ENCODE measurements around the gene RAB11FIP4. TPM values are rescaled to one million over a fixed set of nuclear protein-coding genes. Genes with fewer than 3 reads are reported as not detected.

Gene RAB11FIP4
- total and polyA plus RNA-seq, 2 donors (not counting 1 experiment from before 2014, with no cell fraction given) = 17.0 to 70.5 TPM

- POLR2A ChIA-PET = no interaction called here
- Mint-ChIP-seq H3K27me3 (no peaks in the 10 kb centered on the region), H3K27ac (no peak overlapping the region), H3K9me3 (ENCODE audit: insufficient read depth) (no peaks in the 10 kb centered on the region), H3K4me1 (peaks cover 3% of the 10 kb centered on the region), H3K4me3 (no peak overlapping the region)
- peaks cover 0 to 5% of the 10 kb centered on the region in 2 donors for H3K4me1 ChIP-seq (ENCODE audit: control insufficient read depth in 2 of 2, insufficient read depth in 2 of 2, low read length in 2 of 2)
- H3K27me3 ChIP-seq (replicated peaks in 1 of 4; ENCODE audit: control extremely low read depth in 1 of 4, control insufficient read depth in 3 of 4, insufficient read depth in 4 of 4, low read length in 3 of 4) = no peaks in the 10 kb centered on the region
- no peaks in the 10 kb centered on the region for H3K36me3 ChIP-seq (replicated peaks in 1 of 2; ENCODE audit: control extremely low read depth in 1 of 2, control insufficient read depth in 1 of 2, extremely low read depth in 1 of 2, insufficient read depth in 2 of 2, low read length in 1 of 2)
- no peaks in the 10 kb centered on the region for H4K20me1 ChIP-seq (ENCODE audit: control insufficient read depth, insufficient read depth, low read length, poor library complexity, severe bottlenecking)
- no peak for DNase-seq
- H3K4me2 ChIP-seq (replicated peaks; ENCODE audit: low read depth, low read length, poor library complexity, severe bottlenecking) = no peak overlapping the region
- intact Hi-C loops (cut with micrococcal nuclease) = no loop called here
- WGBS (ENCODE audit: insufficient coverage) = 76% methylated on average over 5 of the region's 10 CpGs
- CTCF ChIA-PET = no interaction called here
- H3K9ac ChIP-seq (ENCODE audit: low read length) = no peak overlapping the region
- H3K9me3 ChIP-seq (ENCODE audit: control extremely low read depth in 1 of 3, control insufficient read depth in 2 of 3, insufficient read depth in 1 of 3, low read length in 2 of 3) = no peaks in the 10 kb centered on the region
- no peak overlapping the region for H3K27ac ChIP-seq (ENCODE audit: low read length in 2 of 2)
- no peak overlapping the region for H2AFZ ChIP-seq (ENCODE audit: insufficient read depth, low read depth, low read length, poor library complexity, severe bottlenecking)
- H3K4me3 ChIP-seq (ENCODE audit: control extremely low read depth in 1 of 5, extremely low read depth in 1 of 5, insufficient read depth in 1 of 5, low read depth in 2 of 5, low read length in 4 of 5) = no peak overlapping the region
- ATAC-seq (ENCODE audit: low read depth) = no peak
- H3K79me2 ChIP-seq (ENCODE audit: control insufficient read depth, insufficient read depth, low read length) = no peaks in the 10 kb centered on the region
- TF ChIP-seq CTCF (IDR thresholded peaks at IDR 0.05) = no peak
These were observed 66.1 kb downstream of the RAB11FIP4 start for GRCh38 chr17:31457391-31458234.

- Histone ChIP-seq H3K36me3 (replicated peaks in 1 of 2; ENCODE audit: control extremely low read depth in 1 of 2, control insufficient read depth in 1 of 2, extremely low read depth in 1 of 2, insufficient read depth in 2 of 2, low read length in 1 of 2) (no peaks in the 10 kb centered on the region), H3K4me1 (ENCODE audit: control insufficient read depth in 2 of 2, insufficient read depth in 2 of 2, low read length in 2 of 2) (peaks cover 0 to 4% of the 10 kb centered on the region in 2 donors), H3K4me3 (ENCODE audit: control extremely low read depth in 1 of 5, extremely low read depth in 1 of 5, insufficient read depth in 1 of 5, low read depth in 2 of 5, low read length in 4 of 5) (no peak overlapping the region), H3K27me3 (replicated peaks in 1 of 4; ENCODE audit: control extremely low read depth in 1 of 4, control insufficient read depth in 3 of 4, insufficient read depth in 4 of 4, low read length in 3 of 4) (no peaks in the 10 kb centered on the region), H3K9ac (ENCODE audit: low read length) (no peak overlapping the region), H3K79me2 (ENCODE audit: control insufficient read depth, insufficient read depth, low read length) (no peaks in the 10 kb centered on the region), H3K4me2 (replicated peaks; ENCODE audit: low read depth, low read length, poor library complexity, severe bottlenecking) (no peak overlapping the region), H4K20me1 (ENCODE audit: control insufficient read depth, insufficient read depth, low read length, poor library complexity, severe bottlenecking) (no peaks in the 10 kb centered on the region), H3K27ac (ENCODE audit: low read length in 2 of 2) (no peak overlapping the region), H2AFZ (ENCODE audit: insufficient read depth, low read depth, low read length, poor library complexity, severe bottlenecking) (no peak overlapping the region), H3K9me3 (ENCODE audit: control extremely low read depth in 1 of 3, control insufficient read depth in 2 of 3, insufficient read depth in 1 of 3, low read length in 2 of 3) (no peaks in the 10 kb centered on the region)
- CTCF ChIA-PET = no interaction called here
- Mint-ChIP-seq H3K9me3 (ENCODE audit: insufficient read depth) (no peaks in the 10 kb centered on the region), H3K27me3 (no peaks in the 10 kb centered on the region), H3K27ac (no peak overlapping the region), H3K4me1 (peaks cover 2% of the 10 kb centered on the region), H3K4me3 (no peak overlapping the region)
- intact Hi-C loops (cut with micrococcal nuclease) = no loop called here
- WGBS (ENCODE audit: insufficient coverage) = 100% methylated on average over 1 of the region's 2 CpGs
- DNase-seq = no peak
- no peak for ATAC-seq (ENCODE audit: low read depth)
- POLR2A ChIA-PET = no interaction called here
- TF ChIP-seq EZH2 (IDR thresholded peaks at IDR 0.05; ENCODE audit: borderline replicate concordance, insufficient read depth, low read depth, low read length, poor library complexity, severe bottlenecking) (no peak), CTCF (IDR thresholded peaks at IDR 0.05) (no peak)
These were observed 67.4 kb downstream of the RAB11FIP4 start for GRCh38 chr17:31458829-31459228.
